ENCODE data around the gene PTMS.
"Not testable (repeated sequence)": the region's sequence is repeated elsewhere in the genome, so short reads cannot be mapped to it uniquely, and the experiment has no call there.

- not testable (repeated sequence) for TF ChIP-seq CTCF (IDR thresholded peaks at IDR 0.05; ENCODE audit: poor library complexity); EZH2phosphoT487 (IDR thresholded peaks at IDR 0.05; ENCODE audit: low read depth, severe bottlenecking, unreplicated experiment); EZH2 (IDR thresholded peaks at IDR 0.05; ENCODE audit: borderline replicate concordance)
Measured at GRCh38 chr12:6742080-6742479, 24.1 kb upstream of the PTMS start.
